ENCODE data around the gene SRPX.

Gene SRPX

DNA sequence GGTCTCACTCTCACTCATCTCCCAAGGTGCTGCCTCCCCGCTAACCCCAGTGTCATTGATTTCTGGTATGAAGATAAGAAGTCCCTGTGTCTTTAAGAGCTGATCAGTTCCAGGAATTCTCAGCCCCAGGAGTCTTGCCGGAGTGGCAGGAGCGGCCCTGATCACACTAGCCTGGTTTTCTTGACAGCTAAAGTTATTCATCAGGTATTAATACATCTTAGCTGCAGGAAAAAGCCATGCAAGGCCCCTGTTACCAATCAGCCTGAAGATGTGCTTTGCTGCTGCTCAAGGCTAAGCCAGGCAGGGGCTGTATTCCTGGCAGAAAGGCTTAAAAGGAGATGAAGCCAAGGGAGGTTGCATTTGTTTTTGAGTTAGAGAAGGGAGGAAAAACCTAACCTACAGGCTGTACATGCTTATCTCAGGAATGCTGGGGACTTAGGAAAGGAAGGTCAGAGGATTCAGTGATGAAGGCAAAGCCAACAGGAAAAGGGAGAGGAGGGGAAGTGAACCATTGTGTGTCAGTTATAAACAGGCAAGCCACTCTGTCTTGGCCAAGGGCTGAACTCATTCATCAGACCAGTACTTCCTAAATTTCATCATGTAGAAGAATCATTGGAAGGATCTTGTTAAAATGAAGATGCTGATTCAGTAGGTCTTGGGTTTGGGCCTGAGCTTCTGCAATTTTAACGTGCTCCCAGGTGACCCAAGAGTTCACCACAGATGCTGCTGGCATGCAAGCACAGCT, 8.6 kb downstream of the SRPX start:
- H3K4me3 ChIP-seq (ENCODE audit: low read depth, low read length): no peak overlapping the region

DNA sequence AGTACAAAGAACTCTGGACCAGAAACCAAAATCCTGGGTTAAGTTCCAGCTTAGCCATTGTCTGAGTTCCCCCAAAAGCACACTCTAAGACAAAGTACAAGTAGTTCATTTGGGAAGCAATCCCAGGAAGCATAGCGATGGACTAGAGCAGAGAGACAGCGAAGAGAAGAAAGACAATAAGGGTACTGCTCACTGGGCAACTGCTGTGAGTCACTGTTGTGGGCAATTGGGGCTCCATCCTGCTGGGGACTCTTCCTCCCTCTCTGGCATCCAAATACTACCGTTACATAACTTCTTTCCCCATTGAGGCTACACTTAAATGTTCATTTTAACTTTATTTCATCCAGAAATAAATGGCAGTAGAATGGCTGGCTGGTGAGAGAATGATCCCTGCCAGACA, 14.1 kb downstream of the SRPX start:
- H3K4me3 ChIP-seq (ENCODE audit: low read depth, low read length): no peak overlapping the region

GRCh38 chrX:38206036-38206435, 14.6 kb downstream of the SRPX start:
- H3K4me3 ChIP-seq (ENCODE audit: low read depth, low read length): no peak overlapping the region

- no peak overlapping the region for H3K4me3 ChIP-seq (ENCODE audit: low read depth, low read length)
Observed at GRCh38 chrX:38205039-38205438, 15.6 kb downstream of the SRPX start.

DNA sequence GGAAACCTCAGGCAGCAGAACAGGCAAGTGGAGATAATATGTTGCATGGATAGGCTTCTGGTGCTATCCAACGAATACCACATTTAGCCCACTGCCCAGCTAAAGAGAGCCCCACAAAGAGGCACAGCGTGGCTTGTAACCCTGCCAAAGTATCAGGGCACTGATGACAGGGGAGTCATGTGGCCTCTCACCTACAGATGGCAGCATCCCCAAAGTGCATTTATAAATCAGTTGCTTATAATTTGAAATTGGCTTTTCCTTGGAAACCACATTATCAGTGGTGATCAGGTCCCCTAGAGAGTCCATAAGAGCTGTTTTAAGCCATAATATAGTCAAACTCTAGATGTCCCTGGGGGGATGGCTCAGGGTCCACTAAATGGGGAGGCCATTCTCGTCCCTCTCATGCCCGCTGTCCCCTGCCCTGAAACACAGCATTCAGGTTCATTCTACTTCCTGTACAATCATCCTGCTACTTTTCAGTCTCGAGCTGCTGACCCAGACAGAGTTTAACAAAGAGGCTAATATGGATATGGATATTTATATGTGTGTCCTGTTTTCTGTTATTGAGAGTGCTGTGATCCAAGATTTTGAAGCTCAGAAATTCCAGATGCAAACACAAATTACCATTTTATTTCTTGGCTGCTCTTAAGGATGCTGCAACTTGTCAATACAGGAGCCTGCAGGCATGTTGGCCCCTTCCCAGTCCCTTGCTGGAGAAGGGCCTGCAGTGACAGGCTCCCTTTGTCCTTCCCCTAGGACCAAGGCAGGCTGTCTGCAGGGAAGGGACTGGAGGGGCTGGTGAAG, 28.5 kb downstream of the SRPX start:
- H3K4me3 ChIP-seq (ENCODE audit: low read depth, low read length): no peak overlapping the region

GRCh38 chrX:38189431-38190250, 31.0 kb downstream of the SRPX start:
- H3K4me3 ChIP-seq (ENCODE audit: low read depth, low read length): no peak overlapping the region

GRCh38 chrX:38183596-38183995, 37.1 kb downstream of the SRPX start:
- no peak overlapping the region for H3K4me3 ChIP-seq (ENCODE audit: low read depth, low read length)

GRCh38 chrX:38181357-38181756, 39.3 kb downstream of the SRPX start:
- no peak overlapping the region for H3K4me3 ChIP-seq (ENCODE audit: low read depth, low read length)

GRCh38 chrX:38178396-38178795, 42.3 kb downstream of the SRPX start:
- no peak overlapping the region for H3K4me3 ChIP-seq (ENCODE audit: low read depth, low read length)

- H3K4me3 ChIP-seq (ENCODE audit: low read depth, low read length): no peak overlapping the region
Observed at GRCh38 chrX:38175139-38175538, 45.5 kb downstream of the SRPX start.

- H3K4me3 ChIP-seq (ENCODE audit: low read depth, low read length): no peak overlapping the region
Observed at GRCh38 chrX:38172596-38172995, 48.1 kb downstream of the SRPX start.

- H3K4me3 ChIP-seq (ENCODE audit: low read depth, low read length): no peak overlapping the region
Observed at GRCh38 chrX:38170556-38170955, 50.1 kb downstream of the SRPX start.

GRCh38 chrX:38166478-38167083, 54.1 kb downstream of the SRPX start:
- no peak overlapping the region for H3K4me3 ChIP-seq (ENCODE audit: low read depth, low read length)

GRCh38 chrX:38165023-38165422, 55.6 kb downstream of the SRPX start:
- H3K4me3 ChIP-seq (ENCODE audit: low read depth, low read length): no peak overlapping the region

DNA sequence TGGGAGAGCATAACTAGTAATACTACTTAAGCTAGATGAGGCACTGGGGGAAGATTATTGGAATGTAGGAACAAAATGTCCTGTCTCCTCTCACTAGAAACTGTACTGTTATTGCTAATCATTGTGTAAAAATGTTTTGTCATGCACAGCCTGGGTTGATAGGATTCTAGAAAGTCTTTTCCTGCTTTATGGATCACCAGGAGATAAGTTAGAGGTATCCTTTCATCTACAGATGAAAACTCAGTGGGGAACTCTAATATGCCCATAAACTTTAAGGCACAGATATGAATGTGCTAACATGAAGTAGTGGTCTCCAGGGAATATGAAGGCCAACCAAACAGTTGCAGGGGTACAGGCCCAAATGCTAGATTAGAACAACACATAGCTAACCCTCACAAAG, 57.5 kb downstream of the SRPX start:
- H3K4me3 ChIP-seq (ENCODE audit: low read depth, low read length): no peak overlapping the region

DNA sequence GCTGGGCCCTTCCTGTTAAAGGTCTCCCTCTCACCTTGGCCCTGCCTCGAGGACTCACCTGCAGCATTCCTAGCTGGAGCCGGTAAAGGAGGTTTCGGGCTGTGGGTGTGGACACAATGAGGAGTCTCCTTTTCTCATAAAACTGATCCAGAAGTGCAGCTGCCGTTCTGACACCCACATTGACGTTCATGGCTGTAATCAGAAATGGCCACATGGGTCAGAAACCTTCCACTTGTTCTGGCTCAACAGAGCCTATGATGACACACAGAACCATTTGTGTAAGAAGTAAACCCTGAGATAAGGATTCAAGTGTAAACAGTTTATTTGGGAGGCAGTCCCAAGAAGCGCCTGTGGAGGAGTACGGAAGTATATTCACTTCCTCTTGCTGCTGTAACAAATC, 63.8 kb downstream of the SRPX start:
- no peak overlapping the region for H3K4me3 ChIP-seq (ENCODE audit: low read depth, low read length)

DNA sequence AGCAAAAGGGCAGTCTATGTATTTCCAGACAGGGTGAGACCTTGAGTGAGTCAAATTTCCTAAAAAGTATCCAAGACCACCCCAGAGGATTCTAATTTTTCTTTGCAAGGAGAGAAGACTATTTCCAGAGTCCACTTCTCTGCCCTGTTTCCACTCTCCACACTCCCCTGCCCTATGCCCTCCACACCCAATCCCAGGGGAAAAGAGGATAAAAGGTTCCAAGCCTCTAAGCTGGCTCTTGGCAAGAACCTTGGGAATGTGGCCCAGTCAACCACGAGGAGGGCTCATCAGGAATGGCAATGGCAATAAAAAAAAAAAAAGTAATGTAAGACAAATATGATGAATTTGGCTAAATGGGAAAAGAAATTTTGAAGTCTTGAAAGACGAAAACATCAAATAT, 65.9 kb downstream of the SRPX start:
- no peak overlapping the region for H3K4me3 ChIP-seq (ENCODE audit: low read depth, low read length)

DNA sequence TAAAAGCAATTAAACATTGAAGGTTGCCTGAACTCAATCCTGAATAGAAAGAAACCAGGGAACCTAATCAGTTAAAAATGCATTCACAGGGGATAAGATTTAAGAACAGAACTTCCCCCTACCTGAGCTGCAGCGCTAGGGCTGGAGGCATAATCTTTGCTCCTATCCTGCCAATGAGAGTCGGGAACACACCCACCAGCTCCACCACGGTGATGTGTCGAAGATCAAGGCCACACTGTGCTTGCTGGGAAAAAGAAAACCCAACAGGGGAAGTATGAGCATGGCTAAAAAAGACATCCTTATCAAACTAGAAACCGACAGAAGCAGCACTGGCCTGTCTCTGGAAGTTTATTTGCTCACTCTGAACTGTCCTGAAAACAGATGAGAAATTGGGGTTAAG, 66.3 kb downstream of the SRPX start:
- no peak overlapping the region for H3K4me3 ChIP-seq (ENCODE audit: low read depth, low read length)

- H3K4me3 ChIP-seq (ENCODE audit: low read depth, low read length): no peak overlapping the region
Observed at GRCh38 chrX:38151441-38151840, 69.2 kb downstream of the SRPX start.

- no peak overlapping the region for H3K4me3 ChIP-seq (ENCODE audit: low read depth, low read length)
Observed at GRCh38 chrX:38150993-38151392, 69.7 kb downstream of the SRPX start.

- no peak overlapping the region for H3K4me3 ChIP-seq (ENCODE audit: low read depth, low read length)
Observed at GRCh38 chrX:38149016-38149415, 71.7 kb downstream of the SRPX start.

Measured in iPS-11a (cell line).